ENCODE measurements around the gene MRPS2. TPM values are rescaled to one million over a fixed set of nuclear protein-coding genes. Genes with fewer than 3 reads are reported as not detected.

MRPS2 gene
- total and polyA plus RNA-seq, 2 experiments from 2014 or later = 83.2 to 116 TPM

DNA sequence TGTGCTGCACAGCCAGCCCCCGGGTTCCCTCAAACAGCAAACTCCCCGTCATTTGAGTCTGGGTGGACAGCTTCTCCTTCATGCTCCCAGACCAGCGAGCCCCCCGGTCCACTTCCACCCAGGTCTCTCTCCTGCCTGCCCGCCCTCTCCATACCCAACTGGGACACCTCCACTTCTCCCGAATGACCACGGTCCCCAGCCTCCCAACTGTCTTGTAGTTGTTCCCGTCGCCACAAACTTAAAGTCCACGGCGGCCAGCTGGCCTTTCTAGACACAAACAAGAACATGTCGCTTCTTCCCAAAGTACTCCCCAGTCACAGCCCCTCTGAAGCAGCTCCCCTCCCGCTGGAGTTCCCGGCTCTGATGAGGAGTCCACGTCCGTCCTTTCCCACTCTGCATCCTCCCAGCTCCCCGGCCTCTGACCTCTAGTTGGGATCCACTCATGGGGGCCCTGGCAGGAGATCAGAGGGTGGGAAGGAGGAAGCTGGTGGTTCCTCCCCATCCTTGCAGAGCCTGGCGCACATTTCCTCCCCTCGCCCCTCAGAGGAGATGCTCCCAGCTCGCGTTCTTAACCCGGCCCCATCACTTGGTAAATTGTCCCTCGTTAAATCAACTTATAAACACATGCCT lies 45.0 kb upstream of the MRPS2 start:
- no peak overlapping the region for H3K27ac Mint-ChIP-seq
- TF ChIP-seq JUNB (IDR thresholded peaks at IDR 0.05; ENCODE audit: unreplicated experiment) = no peak
- no peak for TF ChIP-seq POLR2AphosphoS5 (IDR thresholded peaks at IDR 0.05; ENCODE audit: low read depth)
- no peak for TF ChIP-seq EZH2phosphoT487 (IDR thresholded peaks at IDR 0.05; ENCODE audit: unreplicated experiment)
- TF ChIP-seq ZNF331 (CRISPR knock-in tag; IDR thresholded peaks at IDR 0.05; ENCODE audit: low read depth) = no peak
- no peak for TF ChIP-seq NANOG (IDR thresholded peaks at IDR 0.05; ENCODE audit: borderline replicate concordance)
- TF ChIP-seq, protein P1, sequence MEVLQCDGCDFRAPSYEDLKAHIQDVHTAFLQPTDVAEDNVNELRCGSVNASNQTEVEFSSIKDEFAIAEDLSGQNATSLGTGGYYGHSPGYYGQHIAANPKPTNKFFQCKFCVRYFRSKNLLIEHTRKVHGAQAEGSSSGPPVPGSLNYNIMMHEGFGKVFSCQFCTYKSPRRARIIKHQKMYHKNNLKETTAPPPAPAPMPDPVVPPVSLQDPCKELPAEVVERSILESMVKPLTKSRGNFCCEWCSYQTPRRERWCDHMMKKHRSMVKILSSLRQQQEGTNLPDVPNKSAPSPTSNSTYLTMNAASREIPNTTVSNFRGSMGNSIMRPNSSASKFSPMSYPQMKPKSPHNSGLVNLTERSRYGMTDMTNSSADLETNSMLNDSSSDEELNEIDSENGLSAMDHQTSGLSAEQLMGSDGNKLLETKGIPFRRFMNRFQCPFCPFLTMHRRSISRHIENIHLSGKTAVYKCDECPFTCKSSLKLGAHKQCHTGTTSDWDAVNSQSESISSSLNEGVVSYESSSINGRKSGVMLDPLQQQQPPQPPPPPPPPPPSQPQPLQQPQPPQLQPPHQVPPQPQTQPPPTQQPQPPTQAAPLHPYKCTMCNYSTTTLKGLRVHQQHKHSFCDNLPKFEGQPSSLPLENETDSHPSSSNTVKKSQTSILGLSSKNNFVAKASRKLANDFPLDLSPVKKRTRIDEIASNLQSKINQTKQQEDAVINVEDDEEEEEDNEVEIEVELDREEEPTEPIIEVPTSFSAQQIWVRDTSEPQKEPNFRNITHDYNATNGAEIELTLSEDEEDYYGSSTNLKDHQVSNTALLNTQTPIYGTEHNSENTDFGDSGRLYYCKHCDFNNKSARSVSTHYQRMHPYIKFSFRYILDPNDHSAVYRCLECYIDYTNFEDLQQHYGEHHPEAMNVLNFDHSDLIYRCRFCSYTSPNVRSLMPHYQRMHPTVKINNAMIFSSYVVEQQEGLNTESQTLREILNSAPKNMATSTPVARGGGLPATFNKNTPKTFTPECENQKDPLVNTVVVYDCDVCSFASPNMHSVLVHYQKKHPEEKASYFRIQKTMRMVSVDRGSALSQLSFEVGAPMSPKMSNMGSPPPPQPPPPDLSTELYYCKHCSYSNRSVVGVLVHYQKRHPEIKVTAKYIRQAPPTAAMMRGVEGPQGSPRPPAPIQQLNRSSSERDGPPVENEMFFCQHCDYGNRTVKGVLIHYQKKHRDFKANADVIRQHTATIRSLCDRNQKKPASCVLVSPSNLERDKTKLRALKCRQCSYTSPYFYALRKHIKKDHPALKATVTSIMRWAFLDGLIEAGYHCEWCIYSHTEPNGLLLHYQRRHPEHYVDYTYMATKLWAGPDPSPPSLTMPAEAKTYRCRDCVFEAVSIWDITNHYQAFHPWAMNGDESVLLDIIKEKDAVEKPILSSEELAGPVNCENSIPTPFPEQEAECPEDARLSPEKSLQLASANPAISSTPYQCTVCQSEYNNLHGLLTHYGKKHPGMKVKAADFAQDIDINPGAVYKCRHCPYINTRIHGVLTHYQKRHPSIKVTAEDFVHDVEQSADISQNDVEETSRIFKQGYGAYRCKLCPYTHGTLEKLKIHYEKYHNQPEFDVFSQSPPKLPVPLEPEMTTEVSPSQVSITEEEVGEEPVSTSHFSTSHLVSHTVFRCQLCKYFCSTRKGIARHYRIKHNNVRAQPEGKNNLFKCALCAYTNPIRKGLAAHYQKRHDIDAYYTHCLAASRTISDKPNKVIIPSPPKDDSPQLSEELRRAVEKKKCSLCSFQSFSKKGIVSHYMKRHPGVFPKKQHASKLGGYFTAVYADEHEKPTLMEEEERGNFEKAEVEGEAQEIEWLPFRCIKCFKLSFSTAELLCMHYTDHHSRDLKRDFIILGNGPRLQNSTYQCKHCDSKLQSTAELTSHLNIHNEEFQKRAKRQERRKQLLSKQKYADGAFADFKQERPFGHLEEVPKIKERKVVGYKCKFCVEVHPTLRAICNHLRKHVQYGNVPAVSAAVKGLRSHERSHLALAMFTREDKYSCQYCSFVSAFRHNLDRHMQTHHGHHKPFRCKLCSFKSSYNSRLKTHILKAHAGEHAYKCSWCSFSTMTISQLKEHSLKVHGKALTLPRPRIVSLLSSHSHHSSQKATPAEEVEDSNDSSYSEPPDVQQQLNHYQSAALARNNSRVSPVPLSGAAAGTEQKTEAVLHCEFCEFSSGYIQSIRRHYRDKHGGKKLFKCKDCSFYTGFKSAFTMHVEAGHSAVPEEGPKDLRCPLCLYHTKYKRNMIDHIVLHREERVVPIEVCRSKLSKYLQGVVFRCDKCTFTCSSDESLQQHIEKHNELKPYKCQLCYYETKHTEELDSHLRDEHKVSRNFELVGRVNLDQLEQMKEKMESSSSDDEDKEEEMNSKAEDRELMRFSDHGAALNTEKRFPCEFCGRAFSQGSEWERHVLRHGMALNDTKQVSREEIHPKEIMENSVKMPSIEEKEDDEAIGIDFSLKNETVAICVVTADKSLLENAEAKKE (CRISPR knock-in tag; IDR thresholded peaks at IDR 0.05) = no peak
- no peak for TF ChIP-seq CREB1 (CRISPR knock-in tag; IDR thresholded peaks at IDR 0.05; ENCODE audit: low read depth)
- TF ChIP-seq CTCF (conservative IDR thresholded peaks at IDR 0.05; ENCODE audit: low read depth in 2 of 2) = no peak
- TF ChIP-seq ZNF114 (CRISPR knock-in tag; IDR thresholded peaks at IDR 0.05) = no peak
- TF ChIP-seq, protein P2, sequence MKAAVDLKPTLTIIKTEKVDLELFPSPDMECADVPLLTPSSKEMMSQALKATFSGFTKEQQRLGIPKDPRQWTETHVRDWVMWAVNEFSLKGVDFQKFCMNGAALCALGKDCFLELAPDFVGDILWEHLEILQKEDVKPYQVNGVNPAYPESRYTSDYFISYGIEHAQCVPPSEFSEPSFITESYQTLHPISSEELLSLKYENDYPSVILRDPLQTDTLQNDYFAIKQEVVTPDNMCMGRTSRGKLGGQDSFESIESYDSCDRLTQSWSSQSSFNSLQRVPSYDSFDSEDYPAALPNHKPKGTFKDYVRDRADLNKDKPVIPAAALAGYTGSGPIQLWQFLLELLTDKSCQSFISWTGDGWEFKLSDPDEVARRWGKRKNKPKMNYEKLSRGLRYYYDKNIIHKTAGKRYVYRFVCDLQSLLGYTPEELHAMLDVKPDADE (IDR thresholded peaks at IDR 0.05) = no peak
- TF ChIP-seq STAT1 (IDR thresholded peaks at IDR 0.05; ENCODE audit: unreplicated experiment) = no peak
- TF ChIP-seq, protein P3, sequence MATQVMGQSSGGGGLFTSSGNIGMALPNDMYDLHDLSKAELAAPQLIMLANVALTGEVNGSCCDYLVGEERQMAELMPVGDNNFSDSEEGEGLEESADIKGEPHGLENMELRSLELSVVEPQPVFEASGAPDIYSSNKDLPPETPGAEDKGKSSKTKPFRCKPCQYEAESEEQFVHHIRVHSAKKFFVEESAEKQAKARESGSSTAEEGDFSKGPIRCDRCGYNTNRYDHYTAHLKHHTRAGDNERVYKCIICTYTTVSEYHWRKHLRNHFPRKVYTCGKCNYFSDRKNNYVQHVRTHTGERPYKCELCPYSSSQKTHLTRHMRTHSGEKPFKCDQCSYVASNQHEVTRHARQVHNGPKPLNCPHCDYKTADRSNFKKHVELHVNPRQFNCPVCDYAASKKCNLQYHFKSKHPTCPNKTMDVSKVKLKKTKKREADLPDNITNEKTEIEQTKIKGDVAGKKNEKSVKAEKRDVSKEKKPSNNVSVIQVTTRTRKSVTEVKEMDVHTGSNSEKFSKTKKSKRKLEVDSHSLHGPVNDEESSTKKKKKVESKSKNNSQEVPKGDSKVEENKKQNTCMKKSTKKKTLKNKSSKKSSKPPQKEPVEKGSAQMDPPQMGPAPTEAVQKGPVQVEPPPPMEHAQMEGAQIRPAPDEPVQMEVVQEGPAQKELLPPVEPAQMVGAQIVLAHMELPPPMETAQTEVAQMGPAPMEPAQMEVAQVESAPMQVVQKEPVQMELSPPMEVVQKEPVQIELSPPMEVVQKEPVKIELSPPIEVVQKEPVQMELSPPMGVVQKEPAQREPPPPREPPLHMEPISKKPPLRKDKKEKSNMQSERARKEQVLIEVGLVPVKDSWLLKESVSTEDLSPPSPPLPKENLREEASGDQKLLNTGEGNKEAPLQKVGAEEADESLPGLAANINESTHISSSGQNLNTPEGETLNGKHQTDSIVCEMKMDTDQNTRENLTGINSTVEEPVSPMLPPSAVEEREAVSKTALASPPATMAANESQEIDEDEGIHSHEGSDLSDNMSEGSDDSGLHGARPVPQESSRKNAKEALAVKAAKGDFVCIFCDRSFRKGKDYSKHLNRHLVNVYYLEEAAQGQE (IDR thresholded peaks at IDR 0.05; ENCODE audit: unreplicated experiment) = no peak
- no peak for TF ChIP-seq EZH2 (IDR thresholded peaks at IDR 0.05; ENCODE audit: low read depth, unreplicated experiment)

More for the DNA sequence above, 45.0 kb upstream of the MRPS2 start:
- Histone ChIP-seq H2AFZ (no peak overlapping the region), H3K4me2 (no peak overlapping the region), H3K9me2 (ENCODE audit: insufficient read depth) (no peaks in the 10 kb centered on the region), H3K27ac (ENCODE audit: low read depth) (no peak overlapping the region), H4K20me1 (replicated peaks; ENCODE audit: insufficient read depth) (no peaks in the 10 kb centered on the region), H3F3A (replicated peaks; ENCODE audit: low read depth) (no peaks in the 10 kb centered on the region), H3K36me3 (ENCODE audit: insufficient read depth) (no peaks in the 10 kb centered on the region), H3K27me3 (ENCODE audit: insufficient read depth) (no peaks in the 10 kb centered on the region), H3K4me1 (ENCODE audit: insufficient read depth) (no peaks in the 10 kb centered on the region), H3K79me2 (replicated peaks; ENCODE audit: insufficient read depth) (no peaks in the 10 kb centered on the region), H3K4me3 (no peak overlapping the region)
- ATAC-seq (no peak), DNase-seq (ENCODE audit: low spot score) (no peak)
- Mint-ChIP-seq H3K36me3 (ENCODE audit: low read depth) (peaks cover 6% of the 10 kb centered on the region; the same call in 2 of the 3 replicates), H3K4me1 (no peaks in the 10 kb centered on the region; the same call in 2 of the 3 replicates), H3K27me3 (ENCODE audit: insufficient read depth, low read depth, poor library complexity) (peaks cover 9% of the 10 kb centered on the region), H3K4me3 (no peak overlapping the region), H3K9me3 (peaks cover 13% of the 10 kb centered on the region; the same call in 2 of the 3 replicates)
